Measurements from ENCODE around the gene B4GALT7.
"Not testable (repeated sequence)": the region's sequence is repeated elsewhere in the genome, so short reads cannot be mapped to it uniquely, and the experiment has no call there.

B4GALT7 gene

DNA sequence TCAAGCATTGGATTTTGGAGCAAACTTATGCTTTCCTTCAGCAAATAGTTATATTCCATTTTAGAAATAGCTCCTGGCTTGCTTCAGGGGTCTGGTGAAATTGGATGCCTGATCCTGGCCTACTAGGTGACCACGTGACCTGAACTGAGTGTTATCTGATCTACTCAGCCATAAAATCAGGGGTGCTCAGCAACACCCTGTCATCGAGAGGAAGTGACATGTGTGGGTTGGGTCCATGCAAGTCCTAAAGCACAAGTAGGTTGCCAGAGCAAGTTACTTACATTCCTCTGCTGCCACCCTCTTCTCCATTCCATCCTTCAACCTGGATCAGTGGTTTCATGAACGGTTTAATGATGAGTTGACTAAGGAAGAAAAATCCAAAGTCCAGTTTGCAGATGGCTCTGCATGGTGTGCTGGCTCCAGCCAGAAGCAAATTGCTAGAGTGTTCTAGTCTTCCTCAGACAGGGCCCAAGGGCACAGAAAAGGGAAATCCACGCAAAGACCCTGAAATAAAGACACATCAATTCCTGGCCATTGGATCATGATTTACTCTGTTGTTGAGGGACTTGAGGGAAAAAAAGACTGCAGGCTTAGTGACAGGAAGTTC, 42.8 kb upstream of the B4GALT7 start:
- TF ChIP-seq, protein P1, sequence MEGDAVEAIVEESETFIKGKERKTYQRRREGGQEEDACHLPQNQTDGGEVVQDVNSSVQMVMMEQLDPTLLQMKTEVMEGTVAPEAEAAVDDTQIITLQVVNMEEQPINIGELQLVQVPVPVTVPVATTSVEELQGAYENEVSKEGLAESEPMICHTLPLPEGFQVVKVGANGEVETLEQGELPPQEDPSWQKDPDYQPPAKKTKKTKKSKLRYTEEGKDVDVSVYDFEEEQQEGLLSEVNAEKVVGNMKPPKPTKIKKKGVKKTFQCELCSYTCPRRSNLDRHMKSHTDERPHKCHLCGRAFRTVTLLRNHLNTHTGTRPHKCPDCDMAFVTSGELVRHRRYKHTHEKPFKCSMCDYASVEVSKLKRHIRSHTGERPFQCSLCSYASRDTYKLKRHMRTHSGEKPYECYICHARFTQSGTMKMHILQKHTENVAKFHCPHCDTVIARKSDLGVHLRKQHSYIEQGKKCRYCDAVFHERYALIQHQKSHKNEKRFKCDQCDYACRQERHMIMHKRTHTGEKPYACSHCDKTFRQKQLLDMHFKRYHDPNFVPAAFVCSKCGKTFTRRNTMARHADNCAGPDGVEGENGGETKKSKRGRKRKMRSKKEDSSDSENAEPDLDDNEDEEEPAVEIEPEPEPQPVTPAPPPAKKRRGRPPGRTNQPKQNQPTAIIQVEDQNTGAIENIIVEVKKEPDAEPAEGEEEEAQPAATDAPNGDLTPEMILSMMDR (conservative IDR thresholded peaks at IDR 0.05) = no peak

DNA sequence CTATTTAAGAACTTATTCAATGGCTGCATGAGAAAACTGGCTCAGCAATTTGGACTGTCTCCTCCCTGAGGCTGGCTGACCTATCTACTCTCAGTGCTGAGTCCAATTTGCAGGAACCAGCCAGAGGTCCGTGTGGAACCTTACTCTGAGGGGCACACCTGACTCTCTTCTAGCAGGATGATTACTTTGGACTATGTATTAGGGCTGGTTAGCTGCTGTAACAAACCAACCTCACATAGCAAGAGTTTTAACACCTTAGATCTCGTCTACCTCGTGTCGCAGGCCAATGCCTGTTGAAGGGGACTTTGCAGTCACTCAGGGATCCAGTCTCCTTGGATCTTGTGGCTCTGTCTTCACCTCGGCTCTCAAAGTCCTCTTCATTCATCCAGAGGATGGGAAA, 42.1 kb upstream of the B4GALT7 start:
- no peak overlapping the region for H3K27ac ChIP-seq
- TF ChIP-seq, protein P1 (conservative IDR thresholded peaks at IDR 0.05) = no peak

More for the DNA sequence above, 42.8 kb upstream of the B4GALT7 start:
- no peak overlapping the region for H3K27ac ChIP-seq

DNA sequence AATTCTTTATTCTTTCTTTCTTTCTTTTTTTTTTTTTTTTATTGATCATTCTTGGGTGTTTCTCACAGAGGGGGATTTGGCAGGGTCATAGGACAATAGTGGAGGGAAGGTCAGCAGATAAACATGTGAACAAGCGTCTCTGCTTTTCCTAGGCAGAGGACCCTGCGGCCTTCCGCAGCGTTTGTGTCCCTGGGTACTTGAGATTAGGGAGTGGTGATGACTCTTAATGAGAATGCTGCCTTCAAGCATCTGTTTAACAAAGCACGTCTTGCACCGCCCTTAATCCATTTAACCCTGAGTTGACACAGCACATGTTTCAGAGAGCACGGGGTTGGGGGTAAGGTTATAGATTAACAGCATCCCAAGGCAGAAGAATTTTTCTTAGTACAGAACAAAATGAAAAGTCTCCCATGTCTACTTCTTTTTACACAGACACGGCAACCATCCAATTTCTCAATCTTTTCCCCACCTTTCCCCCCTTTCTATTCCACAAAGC, 40.4 kb upstream of the B4GALT7 start:
- not testable (repeated sequence) for H3K27ac ChIP-seq

DNA sequence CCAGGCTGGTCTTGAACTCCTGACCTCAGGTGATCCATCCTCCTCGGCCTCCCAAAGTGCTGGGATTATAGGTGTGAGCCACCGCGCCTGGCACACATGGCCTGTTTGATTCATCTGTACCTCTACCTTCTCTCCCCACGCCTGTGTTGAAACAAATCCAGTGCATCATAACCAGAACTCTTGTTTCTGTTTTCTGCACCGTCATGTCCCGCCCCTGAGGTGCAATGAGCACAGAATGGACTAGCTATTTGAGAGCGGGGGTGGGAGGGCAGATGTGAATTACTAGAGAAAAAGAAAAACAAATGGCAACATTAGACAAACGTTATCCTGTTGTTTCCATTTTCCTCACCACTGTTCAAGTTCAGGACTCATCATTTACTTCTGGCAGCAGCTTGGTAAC, 34.9 kb upstream of the B4GALT7 start:
- TF ChIP-seq, protein P1 (conservative IDR thresholded peaks at IDR 0.05) = no peak
- H3K27ac ChIP-seq = no peak overlapping the region

DNA sequence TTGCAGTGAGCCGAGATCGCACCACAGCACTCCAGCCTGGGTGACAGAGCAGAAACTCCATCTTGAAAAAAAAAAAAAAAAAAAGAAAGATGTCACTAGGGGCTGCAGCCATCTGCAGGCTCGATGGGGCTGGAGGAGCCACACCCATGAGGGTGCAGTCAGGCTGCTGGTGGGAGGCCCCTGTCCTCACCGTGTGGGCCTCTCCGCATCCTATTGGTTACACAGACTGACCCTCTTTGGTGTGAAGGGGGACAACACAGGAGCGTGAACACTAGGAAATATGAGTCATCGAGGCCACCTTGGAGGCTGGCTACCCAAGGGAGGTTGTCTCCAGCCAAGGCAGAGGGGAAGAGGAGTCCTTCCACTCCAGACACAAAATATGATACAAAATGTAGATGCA, 31.6 kb upstream of the B4GALT7 start:
- H3K27ac ChIP-seq = no peak overlapping the region
- TF ChIP-seq, protein P1 (conservative IDR thresholded peaks at IDR 0.05) = no peak

DNA sequence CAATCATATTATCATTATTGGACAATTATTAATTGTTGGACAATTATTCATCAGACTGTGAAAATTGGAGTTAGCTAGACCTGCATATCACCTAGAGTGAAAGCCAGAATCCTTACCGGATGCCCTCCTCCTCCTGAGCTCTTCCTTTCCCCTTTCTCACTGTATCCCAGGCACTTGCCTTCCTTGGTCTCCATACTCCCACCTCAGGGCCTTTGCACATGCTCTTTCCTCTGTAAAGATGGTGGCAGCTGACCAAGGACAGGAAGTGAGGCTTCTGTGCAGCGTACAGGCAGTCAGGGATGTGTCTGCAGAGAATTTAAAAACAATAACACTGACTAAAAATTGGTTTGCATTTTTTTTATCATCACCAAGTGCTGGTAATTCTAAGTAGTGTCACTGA, 30.0 kb upstream of the B4GALT7 start:
- no peak overlapping the region for H3K27ac ChIP-seq
- TF ChIP-seq, protein P1 (conservative IDR thresholded peaks at IDR 0.05) = no peak

DNA sequence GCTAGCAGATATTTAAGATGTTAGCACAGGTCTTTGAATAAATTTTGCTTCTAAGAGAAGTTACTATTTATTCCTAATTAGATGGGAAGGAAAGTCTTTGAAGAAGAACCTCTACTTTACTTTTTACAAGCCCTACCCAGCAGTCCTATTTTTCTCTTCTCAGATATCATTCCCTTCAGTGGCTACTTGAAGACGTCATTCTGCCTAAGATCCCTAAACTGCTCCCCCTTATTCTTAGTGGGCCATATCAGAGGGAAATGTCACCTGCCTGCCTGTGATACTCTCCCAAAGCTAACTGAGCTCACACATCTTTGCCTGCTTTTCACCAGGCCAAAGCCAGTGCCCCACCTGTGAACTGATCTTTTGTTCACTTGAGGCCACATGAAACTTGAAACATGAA, 24.4 kb upstream of the B4GALT7 start:
- TF ChIP-seq, protein P1 (conservative IDR thresholded peaks at IDR 0.05) = no peak
- no peak overlapping the region for H3K27ac ChIP-seq

DNA sequence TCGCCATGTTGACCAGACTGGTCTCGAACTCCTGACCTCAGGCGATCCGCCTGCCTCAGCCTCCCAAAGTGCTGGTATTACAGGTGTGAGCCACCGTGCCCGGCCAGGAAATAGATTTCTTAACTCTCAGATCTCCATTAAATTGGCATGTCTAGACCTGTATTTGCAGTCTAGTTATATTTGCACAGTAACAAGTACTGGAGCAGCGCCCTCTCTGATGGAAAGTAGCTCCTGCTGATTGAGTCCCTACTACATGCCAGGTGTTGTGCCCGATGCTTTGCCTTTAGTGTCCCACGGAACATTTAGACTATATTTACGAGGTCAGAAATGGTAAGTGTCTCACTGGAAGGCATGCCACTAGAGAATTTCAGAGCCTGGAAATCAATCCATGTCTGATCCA, 23.8 kb upstream of the B4GALT7 start:
- TF ChIP-seq, protein P1 (conservative IDR thresholded peaks at IDR 0.05) = 0 out of 2 replicates have a peak, but pooled peaks have one; percentile 24
- no peak overlapping the region for H3K27ac ChIP-seq
